Stimulated activated CD4-positive, alpha-beta T cell treated with anti-CD3 and anti-CD28 coated beads, Interleukin-4, amount 100 ng/mL, for 24 hours (primary cell): Measurements from ENCODE around the gene FUS.
"Not testable (repeated sequence)": the region's sequence is repeated elsewhere in the genome, so short reads cannot be mapped to it uniquely, and the experiment has no call there.

Experiments used
- DNase-seq: peaks from one replicate; pipeline ENCODE4 v3.0.0-alpha.2; 2020

FUS gene

GRCh38 chr16:31187808-31188189 lies 7.9 kb downstream of the FUS start:
- no peak for DNase-seq

GRCh38 chr16:31188450-31189411 lies 8.8 kb downstream of the FUS start:
- no peak for DNase-seq

- no peak for DNase-seq
Measured at GRCh38 chr16:31189412-31189778, 9.5 kb downstream of the FUS start.

GRCh38 chr16:31190061-31190460 lies 10.1 kb downstream of the FUS start:
- no peak for DNase-seq

GRCh38 chr16:31190818-31191444 lies 11.0 kb downstream of the FUS start:
- DNase-seq, result no peak

- DNase-seq, result no peak
Measured at GRCh38 chr16:31191697-31192428, 11.9 kb downstream of the FUS start.

- DNase-seq, result no peak
Measured at GRCh38 chr16:31192856-31193642, 13.1 kb downstream of the FUS start.

GRCh38 chr16:31193874-31194273 lies 13.9 kb downstream of the FUS start:
- DNase-seq, result no peak

GRCh38 chr16:31194898-31195297 lies 15.0 kb downstream of the FUS start:
- no peak for DNase-seq

- DNase-seq, result not testable (repeated sequence)
Measured at GRCh38 chr16:31195861-31196260, 15.9 kb downstream of the FUS start.

- no peak for DNase-seq
Measured at GRCh38 chr16:31196324-31197088, 16.6 kb downstream of the FUS start.

GRCh38 chr16:31198207-31198882 lies 18.4 kb downstream of the FUS start:
- DNase-seq, result no peak

- DNase-seq, result no peak
Measured at GRCh38 chr16:31199430-31200041, 19.6 kb downstream of the FUS start.

- DNase-seq, result not testable (repeated sequence)
Measured at GRCh38 chr16:31200111-31200510, 20.2 kb downstream of the FUS start.

- peak; percentile 49 for DNase-seq
Measured at GRCh38 chr16:31200821-31201568, 21.1 kb downstream of the FUS start.

GRCh38 chr16:31201582-31202413 lies 21.9 kb downstream of the FUS start:
- DNase-seq, result peak; percentile 25

GRCh38 chr16:31202414-31203375 lies 22.8 kb downstream of the FUS start, which contains the start of gene PYCARD:
TSS of gene PYCARD (minus strand) at chr16:31202760. CDS start at chr16:31202690, 70 bp downstream.
- DNase-seq, result no peak
